Liver (tissue), 9 donors: ENCODE data around the gene PARN. TPM values are rescaled to one million over a fixed set of nuclear protein-coding genes. Genes with fewer than 3 reads are reported as not detected.
"Not testable (repeated sequence)": the region's sequence is repeated elsewhere in the genome, so short reads cannot be mapped to it uniquely, and the experiment has no call there.

ENCODE experiments used
- DNase-seq: peaks from one replicate; pipeline ENCODE4 v3.0.0-alpha.2; 2017; ENCODE audit warnings: low spot score
- H3K27ac ChIP-seq, 2 donors: one replicate each; pipeline ENCODE4 v1.7.0; 2013; ENCODE audit warnings: inconsistent platforms in 2 of 2, low read length in 2 of 2, control low read depth in 1 of 2, low read depth in 1 of 2, mild to moderate bottlenecking in 1 of 2
- H3K27me3 ChIP-seq, 4 donors: one replicate each; pipeline versions ENCODE4 v1.6.1 to v1.7.0; 2013; ENCODE audit warnings: low read length in 3 of 4, inconsistent platforms in 1 of 4, mild to moderate bottlenecking in 1 of 4, moderate library complexity in 1 of 4; ENCODE audit not compliant: control insufficient read depth in 4 of 4, insufficient read depth in 4 of 4
- H3K36me3 ChIP-seq, 4 donors: one replicate each; pipeline versions ENCODE4 v1.6.1 to v1.7.0; 2013; ENCODE audit warnings: low read length in 3 of 4, mild to moderate bottlenecking in 3 of 4, low read depth in 1 of 4, moderate library complexity in 1 of 4; ENCODE audit not compliant: control insufficient read depth in 4 of 4, insufficient read depth in 3 of 4
- H3K4me1 ChIP-seq, 4 donors: one replicate each; pipeline versions ENCODE4 v1.6.1 to v1.7.0; 2013; ENCODE audit warnings: low read length in 3 of 4, mild to moderate bottlenecking in 3 of 4, moderate library complexity in 1 of 4; ENCODE audit not compliant: control insufficient read depth in 4 of 4, insufficient read depth in 4 of 4
- H3K4me3 ChIP-seq, 3 donors: one replicate each; pipeline versions ENCODE4 v1.6.1 to v1.7.0; 2013; ENCODE audit warnings: low read length in 3 of 3, control low read depth in 1 of 3, low read depth in 1 of 3, mild to moderate bottlenecking in 1 of 3
- H3K9ac ChIP-seq, 2 donors: one replicate each; pipeline ENCODE4 v1.7.0; 2013; ENCODE audit warnings: low read length in 2 of 2, mild to moderate bottlenecking in 2 of 2, moderate library complexity in 2 of 2, control low read depth in 1 of 2, low read depth in 1 of 2
- H3K9me3 ChIP-seq, 4 donors: one replicate each; pipeline versions ENCODE4 v1.6.1 to v1.7.0; 2013; ENCODE audit warnings: low read length in 3 of 4; ENCODE audit not compliant: control insufficient read depth in 4 of 4
- EGR1 ChIP-seq, 2 donors: IDR thresholded peaks; 2 replicates each; pipeline ENCODE4 v1.6.1; 2016 to 2018; ENCODE audit warnings: antibody characterized with exemption in 2 of 2, low read depth in 2 of 2
- FOXA1 ChIP-seq: IDR thresholded peaks from 2 replicates; pipeline ENCODE4 v1.6.1; 2016; ENCODE audit warnings: antibody characterized with exemption
- FOXA2 ChIP-seq: IDR thresholded peaks from 2 replicates; pipeline ENCODE4 v1.6.1; 2016; ENCODE audit warnings: antibody characterized with exemption
- GABPA ChIP-seq, 2 donors: IDR thresholded peaks in 1 of 2; conservative IDR thresholded peaks in 1 of 2; 2 replicates each; pipeline ENCODE4 v1.6.1; 2016; ENCODE audit warnings: antibody characterized with exemption in 2 of 2, mild to moderate bottlenecking in 1 of 2, moderate library complexity in 1 of 2
- HNF4A ChIP-seq, 2 donors: conservative IDR thresholded peaks; 2 replicates each; pipeline ENCODE4 v1.6.1; 2016; ENCODE audit warnings: antibody characterized with exemption in 2 of 2, mild to moderate bottlenecking in 2 of 2
- HNF4G ChIP-seq: IDR thresholded peaks from 2 replicates; pipeline ENCODE4 v1.6.1; 2016; ENCODE audit warnings: antibody characterized with exemption
- JUND ChIP-seq, 2 donors: IDR thresholded peaks; 2 replicates each; pipeline ENCODE4 v1.6.1; 2016; ENCODE audit warnings: antibody characterized with exemption in 2 of 2
- NR2F2 ChIP-seq: IDR thresholded peaks from 2 replicates; pipeline ENCODE4 v1.6.1; 2016; ENCODE audit warnings: antibody characterized with exemption
- RAD21 ChIP-seq, 2 donors: IDR thresholded peaks; 2 replicates each; pipeline ENCODE4 v1.6.1; 2016; ENCODE audit warnings: antibody characterized with exemption in 2 of 2, mild to moderate bottlenecking in 2 of 2
- RXRA ChIP-seq, 2 donors: IDR thresholded peaks; 2 replicates each; pipeline ENCODE4 v1.6.1; 2017 to 2018; ENCODE audit warnings: antibody characterized with exemption in 2 of 2, mild to moderate bottlenecking in 1 of 2
- SP1 ChIP-seq: IDR thresholded peaks from 2 replicates; pipeline ENCODE4 v1.6.1; 2018; ENCODE audit warnings: antibody characterized with exemption, mild to moderate bottlenecking
- TAF1 ChIP-seq: conservative IDR thresholded peaks from 2 replicates; pipeline ENCODE4 v1.6.1; 2016; ENCODE audit warnings: antibody characterized with exemption, mild to moderate bottlenecking
- YY1 ChIP-seq: IDR thresholded peaks from 2 replicates; pipeline ENCODE4 v1.6.1; 2016; ENCODE audit warnings: antibody characterized with exemption, mild to moderate bottlenecking
- WGBS: extraction: QIAGEN DNeasy Blood & Tissue Kit; methylation state at CpG from one replicate; pipeline ENCODE4 v1.1.7; 2013; 5-methylcytosine and 5-hydroxymethylcytosine counted together
- polyA plus RNA-seq, 2 donors: library from polyadenylated mRNA; stranded (reverse) in 1 of 2; unstranded in 1 of 2; fragments of 200-250 nt in 1 of 2; fragments of >200 nt in 1 of 2; fragmentation: Nextera tagmentation in 1 of 2; extraction: Ambion mirVana in 1 of 2; gene quantifications; one replicate each; pipeline versions ENCODE4 v1.2.1 to v1.2.3, GENCODE V29; 2013 to 2015
- total RNA-seq, 2 donors: library from RNA; depleted of rRNA; stranded (reverse); fragments of >200 nt; gene quantifications; one replicate each; pipeline ENCODE4 v1.2.3, GENCODE V29; 2014
- TF ChIP-seq, protein P1 (sequence below): IDR thresholded peaks from 2 replicates; pipeline ENCODE4 v1.6.1; 2016; ENCODE audit warnings: antibody characterized with exemption, mild to moderate bottlenecking
- TF ChIP-seq, protein P2 (sequence below): IDR thresholded peaks from 2 replicates; pipeline ENCODE4 v1.6.1; 2016; ENCODE audit warnings: antibody characterized with exemption
- TF ChIP-seq, protein P3 (sequence below): IDR thresholded peaks from 2 replicates; pipeline ENCODE4 v1.6.1; 2016; ENCODE audit warnings: antibody characterized with exemption
- TF ChIP-seq, protein P4 (sequence below): IDR thresholded peaks from 2 replicates; pipeline ENCODE4 v1.6.1; 2016; ENCODE audit warnings: antibody characterized with exemption
- TF ChIP-seq, protein P5 (sequence below): fragments of 150-350 bp; IDR thresholded peaks from 2 replicates; pipeline ENCODE4 v1.5.1; 2017; ENCODE audit warnings: improper control_type of control experiment, low read depth, low read length; ENCODE audit not compliant: missing input control
- donor health status: healthy.
- donor health status: healthy.
- donor health status: healthy.
- donor health status: healthy.
- donor health status: healthy.

Gene PARN
- total and polyA plus RNA-seq, 4 donors = 7.9 to 19.7 (median 9.7) TPM

DNA sequence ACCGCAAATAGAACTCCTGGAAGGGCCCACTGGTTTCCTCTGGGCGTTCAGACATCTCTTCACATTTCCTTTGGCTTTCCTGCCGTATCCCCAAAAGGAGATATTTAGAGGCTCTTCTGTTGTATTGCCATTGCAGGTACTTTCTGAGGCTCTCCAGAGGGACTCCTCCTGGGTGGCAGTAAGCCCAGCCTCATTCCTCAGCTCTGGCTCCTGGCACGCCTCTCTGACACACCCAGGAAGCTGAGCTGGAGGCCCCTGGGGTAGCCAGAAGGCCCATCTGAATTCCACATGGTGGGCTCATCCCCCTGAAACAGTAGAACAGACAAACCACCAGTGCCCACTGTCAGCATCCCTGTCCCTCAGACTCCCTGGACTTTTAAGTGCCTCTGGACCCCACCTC is 206.7 kb downstream of the PARN start:
- peaks cover 3 to 20% (median 7%) of the 10 kb centered on the region in 4 donors for H3K4me1 ChIP-seq
- DNase-seq = no peak
- 92% methylated on average over 4 of the region's 4 CpGs for WGBS
- H3K36me3 ChIP-seq = no peaks in the 10 kb centered on the region
- TF ChIP-seq HNF4A (conservative IDR thresholded peaks at IDR 0.05) = no peak
- no peak for TF ChIP-seq SP1
- no peak for TF ChIP-seq RAD21 (IDR thresholded peaks at IDR 0.05)
- TF ChIP-seq NR2F2 = no peak
- no peaks in the 10 kb centered on the region for H3K27me3 ChIP-seq
- H3K27ac ChIP-seq = no peak overlapping the region
- no peak overlapping the region for H3K4me3 ChIP-seq
- no peaks in the 10 kb centered on the region for H3K9me3 ChIP-seq
- no peak overlapping the region for H3K9ac ChIP-seq

DNA sequence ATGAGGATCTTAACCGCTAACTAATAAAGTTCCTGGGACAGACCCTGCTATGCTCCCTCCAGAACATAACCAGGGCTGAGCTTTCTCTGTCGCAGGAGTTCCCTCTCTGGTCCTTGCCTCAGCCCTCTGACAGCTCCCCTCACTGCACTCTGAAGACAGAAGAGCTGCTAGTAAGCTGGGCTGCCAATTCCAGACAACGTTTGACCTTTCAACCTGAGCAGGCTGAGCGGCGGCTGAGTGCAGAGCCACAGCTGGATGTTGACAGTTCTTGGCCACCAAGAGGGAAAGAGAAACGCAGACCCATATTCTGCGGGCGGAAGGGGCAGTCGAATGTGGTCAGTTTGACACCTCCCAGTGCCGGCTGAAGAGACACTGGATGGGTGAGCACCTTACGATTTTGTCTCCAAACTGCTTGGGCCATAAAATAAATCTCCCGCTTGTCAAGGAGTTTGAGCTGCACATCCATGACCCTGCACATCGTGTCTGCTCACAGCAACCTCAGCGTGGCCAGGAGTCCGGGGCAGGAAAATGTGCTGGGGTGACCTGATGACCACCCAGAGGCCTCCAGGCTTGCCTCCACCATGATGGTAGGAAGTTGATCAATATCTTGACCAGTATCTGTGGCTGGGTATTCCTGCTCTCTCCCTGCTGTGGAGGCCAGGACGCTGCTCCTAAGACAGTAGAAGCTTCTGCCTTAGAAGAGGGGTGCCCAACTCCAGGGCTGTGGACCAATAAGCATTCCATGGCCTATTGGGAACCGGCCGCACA is 209.2 kb downstream of the PARN start:
- WGBS = 65% methylated on average over 18 of the region's 18 CpGs
- DNase-seq = no peak
- no peak overlapping the region for H3K27ac ChIP-seq

DNA sequence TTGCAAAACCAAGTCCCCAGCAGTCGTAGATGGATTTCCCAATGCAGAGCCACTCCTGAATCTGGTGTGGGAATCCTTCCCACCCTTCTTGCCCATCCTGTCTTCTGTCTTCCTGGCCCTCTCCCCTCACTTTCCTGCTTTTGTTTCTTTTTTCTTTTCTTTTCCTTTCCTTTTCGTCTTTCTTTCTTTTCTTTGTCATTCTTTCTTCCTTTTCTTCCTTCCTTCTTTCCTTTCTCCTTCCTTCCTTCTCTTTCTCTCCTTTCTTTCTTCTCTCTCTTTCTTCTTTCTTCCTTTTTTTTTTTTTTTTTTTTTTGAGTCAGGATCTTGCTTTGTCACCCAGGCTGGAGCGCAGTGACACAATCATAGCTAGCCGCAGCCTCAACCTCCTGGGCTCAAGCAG is 209.8 kb downstream of the PARN start:
- WGBS = 72% methylated on average over 4 of the region's 4 CpGs
- H3K4me3 ChIP-seq, H3K27me3 ChIP-seq, H3K9me3 ChIP-seq, H3K9ac ChIP-seq, H3K36me3 ChIP-seq, H3K27ac ChIP-seq, DNase-seq: not testable (repeated sequence)
- H3K4me1 ChIP-seq = peaks cover 3 to 21% (median 7%) of the 10 kb centered on the region in 4 donors

More for the DNA sequence above, 209.2 kb downstream of the PARN start:
- no peaks in the 10 kb centered on the region for H3K36me3 ChIP-seq
- H3K27me3 ChIP-seq = no peaks in the 10 kb centered on the region
- no peak overlapping the region for H3K4me3 ChIP-seq
- no peaks in the 10 kb centered on the region for H3K9me3 ChIP-seq
- H3K4me1 ChIP-seq = peaks cover 3 to 21% (median 7%) of the 10 kb centered on the region in 4 donors
- no peak overlapping the region for H3K9ac ChIP-seq
- peak; percentile 89 for TF ChIP-seq NR2F2
- TF ChIP-seq, protein P1, sequence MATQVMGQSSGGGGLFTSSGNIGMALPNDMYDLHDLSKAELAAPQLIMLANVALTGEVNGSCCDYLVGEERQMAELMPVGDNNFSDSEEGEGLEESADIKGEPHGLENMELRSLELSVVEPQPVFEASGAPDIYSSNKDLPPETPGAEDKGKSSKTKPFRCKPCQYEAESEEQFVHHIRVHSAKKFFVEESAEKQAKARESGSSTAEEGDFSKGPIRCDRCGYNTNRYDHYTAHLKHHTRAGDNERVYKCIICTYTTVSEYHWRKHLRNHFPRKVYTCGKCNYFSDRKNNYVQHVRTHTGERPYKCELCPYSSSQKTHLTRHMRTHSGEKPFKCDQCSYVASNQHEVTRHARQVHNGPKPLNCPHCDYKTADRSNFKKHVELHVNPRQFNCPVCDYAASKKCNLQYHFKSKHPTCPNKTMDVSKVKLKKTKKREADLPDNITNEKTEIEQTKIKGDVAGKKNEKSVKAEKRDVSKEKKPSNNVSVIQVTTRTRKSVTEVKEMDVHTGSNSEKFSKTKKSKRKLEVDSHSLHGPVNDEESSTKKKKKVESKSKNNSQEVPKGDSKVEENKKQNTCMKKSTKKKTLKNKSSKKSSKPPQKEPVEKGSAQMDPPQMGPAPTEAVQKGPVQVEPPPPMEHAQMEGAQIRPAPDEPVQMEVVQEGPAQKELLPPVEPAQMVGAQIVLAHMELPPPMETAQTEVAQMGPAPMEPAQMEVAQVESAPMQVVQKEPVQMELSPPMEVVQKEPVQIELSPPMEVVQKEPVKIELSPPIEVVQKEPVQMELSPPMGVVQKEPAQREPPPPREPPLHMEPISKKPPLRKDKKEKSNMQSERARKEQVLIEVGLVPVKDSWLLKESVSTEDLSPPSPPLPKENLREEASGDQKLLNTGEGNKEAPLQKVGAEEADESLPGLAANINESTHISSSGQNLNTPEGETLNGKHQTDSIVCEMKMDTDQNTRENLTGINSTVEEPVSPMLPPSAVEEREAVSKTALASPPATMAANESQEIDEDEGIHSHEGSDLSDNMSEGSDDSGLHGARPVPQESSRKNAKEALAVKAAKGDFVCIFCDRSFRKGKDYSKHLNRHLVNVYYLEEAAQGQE = no peak
- peak in 1 of 2 donors; percentile 50 for TF ChIP-seq RAD21 (IDR thresholded peaks at IDR 0.05)
- no peak for TF ChIP-seq FOXA1
- no peak for TF ChIP-seq EGR1 (IDR thresholded peaks at IDR 0.05; ENCODE audit: low read depth in 2 of 2)
- no peak for TF ChIP-seq FOXA2
- TF ChIP-seq, protein P2, sequence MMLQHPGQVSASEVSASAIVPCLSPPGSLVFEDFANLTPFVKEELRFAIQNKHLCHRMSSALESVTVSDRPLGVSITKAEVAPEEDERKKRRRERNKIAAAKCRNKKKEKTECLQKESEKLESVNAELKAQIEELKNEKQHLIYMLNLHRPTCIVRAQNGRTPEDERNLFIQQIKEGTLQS = no peak
- TF ChIP-seq, protein P3, sequence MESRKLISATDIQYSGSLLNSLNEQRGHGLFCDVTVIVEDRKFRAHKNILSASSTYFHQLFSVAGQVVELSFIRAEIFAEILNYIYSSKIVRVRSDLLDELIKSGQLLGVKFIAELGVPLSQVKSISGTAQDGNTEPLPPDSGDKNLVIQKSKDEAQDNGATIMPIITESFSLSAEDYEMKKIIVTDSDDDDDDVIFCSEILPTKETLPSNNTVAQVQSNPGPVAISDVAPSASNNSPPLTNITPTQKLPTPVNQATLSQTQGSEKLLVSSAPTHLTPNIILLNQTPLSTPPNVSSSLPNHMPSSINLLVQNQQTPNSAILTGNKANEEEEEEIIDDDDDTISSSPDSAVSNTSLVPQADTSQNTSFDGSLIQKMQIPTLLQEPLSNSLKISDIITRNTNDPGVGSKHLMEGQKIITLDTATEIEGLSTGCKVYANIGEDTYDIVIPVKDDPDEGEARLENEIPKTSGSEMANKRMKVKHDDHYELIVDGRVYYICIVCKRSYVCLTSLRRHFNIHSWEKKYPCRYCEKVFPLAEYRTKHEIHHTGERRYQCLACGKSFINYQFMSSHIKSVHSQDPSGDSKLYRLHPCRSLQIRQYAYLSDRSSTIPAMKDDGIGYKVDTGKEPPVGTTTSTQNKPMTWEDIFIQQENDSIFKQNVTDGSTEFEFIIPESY = no peak
- TF ChIP-seq JUND (IDR thresholded peaks at IDR 0.05) = no peak
- TF ChIP-seq YY1 = no peak
- no peak for TF ChIP-seq GABPA (IDR thresholded peaks at IDR 0.05 in 1 of 2, conservative IDR thresholded peaks at IDR 0.05 in 1 of 2)
- TF ChIP-seq HNF4G = no peak
- no peak for TF ChIP-seq TAF1
- TF ChIP-seq, protein P4, sequence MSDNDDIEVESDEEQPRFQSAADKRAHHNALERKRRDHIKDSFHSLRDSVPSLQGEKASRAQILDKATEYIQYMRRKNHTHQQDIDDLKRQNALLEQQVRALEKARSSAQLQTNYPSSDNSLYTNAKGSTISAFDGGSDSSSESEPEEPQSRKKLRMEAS = no peak
- TF ChIP-seq HNF4A (conservative IDR thresholded peaks at IDR 0.05) = peak in 1 of 2 donors; percentile 32
- TF ChIP-seq, protein P5, sequence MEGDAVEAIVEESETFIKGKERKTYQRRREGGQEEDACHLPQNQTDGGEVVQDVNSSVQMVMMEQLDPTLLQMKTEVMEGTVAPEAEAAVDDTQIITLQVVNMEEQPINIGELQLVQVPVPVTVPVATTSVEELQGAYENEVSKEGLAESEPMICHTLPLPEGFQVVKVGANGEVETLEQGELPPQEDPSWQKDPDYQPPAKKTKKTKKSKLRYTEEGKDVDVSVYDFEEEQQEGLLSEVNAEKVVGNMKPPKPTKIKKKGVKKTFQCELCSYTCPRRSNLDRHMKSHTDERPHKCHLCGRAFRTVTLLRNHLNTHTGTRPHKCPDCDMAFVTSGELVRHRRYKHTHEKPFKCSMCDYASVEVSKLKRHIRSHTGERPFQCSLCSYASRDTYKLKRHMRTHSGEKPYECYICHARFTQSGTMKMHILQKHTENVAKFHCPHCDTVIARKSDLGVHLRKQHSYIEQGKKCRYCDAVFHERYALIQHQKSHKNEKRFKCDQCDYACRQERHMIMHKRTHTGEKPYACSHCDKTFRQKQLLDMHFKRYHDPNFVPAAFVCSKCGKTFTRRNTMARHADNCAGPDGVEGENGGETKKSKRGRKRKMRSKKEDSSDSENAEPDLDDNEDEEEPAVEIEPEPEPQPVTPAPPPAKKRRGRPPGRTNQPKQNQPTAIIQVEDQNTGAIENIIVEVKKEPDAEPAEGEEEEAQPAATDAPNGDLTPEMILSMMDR = no peak
- peak; percentile 31 to 53 for TF ChIP-seq RXRA (IDR thresholded peaks at IDR 0.05)
- TF ChIP-seq SP1 = peak; percentile 23
